Liver (tissue), 9 donors: ENCODE data around the gene PYGB. TPM values are rescaled to one million over a fixed set of nuclear protein-coding genes. Genes with fewer than 3 reads are reported as not detected.

Experiments used
- DNase-seq: peaks from one replicate; pipeline ENCODE4 v3.0.0-alpha.2; 2017; ENCODE audit warnings: low spot score
- H3K27ac ChIP-seq, 2 donors: one replicate each; pipeline ENCODE4 v1.7.0; 2013; ENCODE audit warnings: inconsistent platforms in 2 of 2, low read length in 2 of 2, control low read depth in 1 of 2, low read depth in 1 of 2, mild to moderate bottlenecking in 1 of 2
- H3K27me3 ChIP-seq, 4 donors: one replicate each; pipeline versions ENCODE4 v1.6.1 to v1.7.0; 2013; ENCODE audit warnings: low read length in 3 of 4, inconsistent platforms in 1 of 4, mild to moderate bottlenecking in 1 of 4, moderate library complexity in 1 of 4; ENCODE audit not compliant: control insufficient read depth in 4 of 4, insufficient read depth in 4 of 4
- H3K36me3 ChIP-seq, 4 donors: one replicate each; pipeline versions ENCODE4 v1.6.1 to v1.7.0; 2013; ENCODE audit warnings: low read length in 3 of 4, mild to moderate bottlenecking in 3 of 4, low read depth in 1 of 4, moderate library complexity in 1 of 4; ENCODE audit not compliant: control insufficient read depth in 4 of 4, insufficient read depth in 3 of 4
- H3K4me1 ChIP-seq, 4 donors: one replicate each; pipeline versions ENCODE4 v1.6.1 to v1.7.0; 2013; ENCODE audit warnings: low read length in 3 of 4, mild to moderate bottlenecking in 3 of 4, moderate library complexity in 1 of 4; ENCODE audit not compliant: control insufficient read depth in 4 of 4, insufficient read depth in 4 of 4
- H3K4me3 ChIP-seq, 3 donors: one replicate each; pipeline versions ENCODE4 v1.6.1 to v1.7.0; 2013; ENCODE audit warnings: low read length in 3 of 3, control low read depth in 1 of 3, low read depth in 1 of 3, mild to moderate bottlenecking in 1 of 3
- H3K9ac ChIP-seq, 2 donors: one replicate each; pipeline ENCODE4 v1.7.0; 2013; ENCODE audit warnings: low read length in 2 of 2, mild to moderate bottlenecking in 2 of 2, moderate library complexity in 2 of 2, control low read depth in 1 of 2, low read depth in 1 of 2
- H3K9me3 ChIP-seq, 4 donors: one replicate each; pipeline versions ENCODE4 v1.6.1 to v1.7.0; 2013; ENCODE audit warnings: low read length in 3 of 4; ENCODE audit not compliant: control insufficient read depth in 4 of 4
- EGR1 ChIP-seq, 2 donors: IDR thresholded peaks; 2 replicates each; pipeline ENCODE4 v1.6.1; 2016 to 2018; ENCODE audit warnings: antibody characterized with exemption in 2 of 2, low read depth in 2 of 2
- FOXA1 ChIP-seq: IDR thresholded peaks from 2 replicates; pipeline ENCODE4 v1.6.1; 2016; ENCODE audit warnings: antibody characterized with exemption
- FOXA2 ChIP-seq: IDR thresholded peaks from 2 replicates; pipeline ENCODE4 v1.6.1; 2016; ENCODE audit warnings: antibody characterized with exemption
- JUND ChIP-seq, 2 donors: IDR thresholded peaks; 2 replicates each; pipeline ENCODE4 v1.6.1; 2016; ENCODE audit warnings: antibody characterized with exemption in 2 of 2
- RXRA ChIP-seq, 2 donors: IDR thresholded peaks; 2 replicates each; pipeline ENCODE4 v1.6.1; 2017 to 2018; ENCODE audit warnings: antibody characterized with exemption in 2 of 2, mild to moderate bottlenecking in 1 of 2
- SP1 ChIP-seq: IDR thresholded peaks from 2 replicates; pipeline ENCODE4 v1.6.1; 2018; ENCODE audit warnings: antibody characterized with exemption, mild to moderate bottlenecking
- TAF1 ChIP-seq: conservative IDR thresholded peaks from 2 replicates; pipeline ENCODE4 v1.6.1; 2016; ENCODE audit warnings: antibody characterized with exemption, mild to moderate bottlenecking
- YY1 ChIP-seq: IDR thresholded peaks from 2 replicates; pipeline ENCODE4 v1.6.1; 2016; ENCODE audit warnings: antibody characterized with exemption, mild to moderate bottlenecking
- WGBS: extraction: QIAGEN DNeasy Blood & Tissue Kit; methylation state at CpG from one replicate; pipeline ENCODE4 v1.1.7; 2013; 5-methylcytosine and 5-hydroxymethylcytosine counted together
- polyA plus RNA-seq, 2 donors: library from polyadenylated mRNA; stranded (reverse) in 1 of 2; unstranded in 1 of 2; fragments of 200-250 nt in 1 of 2; fragments of >200 nt in 1 of 2; fragmentation: Nextera tagmentation in 1 of 2; extraction: Ambion mirVana in 1 of 2; gene quantifications; one replicate each; pipeline versions ENCODE4 v1.2.1 to v1.2.3, GENCODE V29; 2013 to 2015
- total RNA-seq, 2 donors: library from RNA; depleted of rRNA; stranded (reverse); fragments of >200 nt; gene quantifications; one replicate each; pipeline ENCODE4 v1.2.3, GENCODE V29; 2014
- TF ChIP-seq, protein P1 (sequence below): IDR thresholded peaks from 2 replicates; pipeline ENCODE4 v1.6.1; 2016; ENCODE audit warnings: antibody characterized with exemption
- TF ChIP-seq, protein P2 (sequence below): IDR thresholded peaks from 2 replicates; pipeline ENCODE4 v1.6.1; 2016; ENCODE audit warnings: antibody characterized with exemption, mild to moderate bottlenecking
- TF ChIP-seq, protein P3 (sequence below): IDR thresholded peaks from 2 replicates; pipeline ENCODE4 v1.6.1; 2016; ENCODE audit warnings: antibody characterized with exemption
- donor health status: healthy.
- donor health status: healthy.
- donor health status: healthy.
- donor health status: healthy.
- donor health status: healthy.

The PYGB gene
- total and polyA plus RNA-seq, 4 donors: 3.6 to 11.7 (median 9.8) TPM

DNA sequence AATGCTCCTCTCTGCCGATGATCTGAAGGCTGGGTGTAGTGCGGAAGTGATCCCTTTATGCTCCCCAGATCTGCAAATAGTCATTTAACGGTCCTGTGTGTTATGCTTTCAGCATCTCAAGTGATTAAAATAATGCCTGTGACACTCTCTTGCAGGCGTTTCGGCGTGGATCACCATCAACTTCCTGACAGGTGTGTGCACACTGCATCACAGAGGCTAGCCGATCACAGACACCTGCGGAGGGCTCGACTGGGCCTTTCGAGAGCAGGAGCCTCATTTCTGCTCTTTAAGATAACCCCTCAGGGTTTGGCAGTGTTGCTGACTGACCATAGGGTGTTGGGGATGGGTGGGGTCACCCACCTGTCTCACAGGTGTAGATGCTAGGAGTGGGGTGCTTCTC, 32.4 kb upstream of the PYGB start (continued):
- TF ChIP-seq, protein P1, sequence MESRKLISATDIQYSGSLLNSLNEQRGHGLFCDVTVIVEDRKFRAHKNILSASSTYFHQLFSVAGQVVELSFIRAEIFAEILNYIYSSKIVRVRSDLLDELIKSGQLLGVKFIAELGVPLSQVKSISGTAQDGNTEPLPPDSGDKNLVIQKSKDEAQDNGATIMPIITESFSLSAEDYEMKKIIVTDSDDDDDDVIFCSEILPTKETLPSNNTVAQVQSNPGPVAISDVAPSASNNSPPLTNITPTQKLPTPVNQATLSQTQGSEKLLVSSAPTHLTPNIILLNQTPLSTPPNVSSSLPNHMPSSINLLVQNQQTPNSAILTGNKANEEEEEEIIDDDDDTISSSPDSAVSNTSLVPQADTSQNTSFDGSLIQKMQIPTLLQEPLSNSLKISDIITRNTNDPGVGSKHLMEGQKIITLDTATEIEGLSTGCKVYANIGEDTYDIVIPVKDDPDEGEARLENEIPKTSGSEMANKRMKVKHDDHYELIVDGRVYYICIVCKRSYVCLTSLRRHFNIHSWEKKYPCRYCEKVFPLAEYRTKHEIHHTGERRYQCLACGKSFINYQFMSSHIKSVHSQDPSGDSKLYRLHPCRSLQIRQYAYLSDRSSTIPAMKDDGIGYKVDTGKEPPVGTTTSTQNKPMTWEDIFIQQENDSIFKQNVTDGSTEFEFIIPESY: no peak

DNA sequence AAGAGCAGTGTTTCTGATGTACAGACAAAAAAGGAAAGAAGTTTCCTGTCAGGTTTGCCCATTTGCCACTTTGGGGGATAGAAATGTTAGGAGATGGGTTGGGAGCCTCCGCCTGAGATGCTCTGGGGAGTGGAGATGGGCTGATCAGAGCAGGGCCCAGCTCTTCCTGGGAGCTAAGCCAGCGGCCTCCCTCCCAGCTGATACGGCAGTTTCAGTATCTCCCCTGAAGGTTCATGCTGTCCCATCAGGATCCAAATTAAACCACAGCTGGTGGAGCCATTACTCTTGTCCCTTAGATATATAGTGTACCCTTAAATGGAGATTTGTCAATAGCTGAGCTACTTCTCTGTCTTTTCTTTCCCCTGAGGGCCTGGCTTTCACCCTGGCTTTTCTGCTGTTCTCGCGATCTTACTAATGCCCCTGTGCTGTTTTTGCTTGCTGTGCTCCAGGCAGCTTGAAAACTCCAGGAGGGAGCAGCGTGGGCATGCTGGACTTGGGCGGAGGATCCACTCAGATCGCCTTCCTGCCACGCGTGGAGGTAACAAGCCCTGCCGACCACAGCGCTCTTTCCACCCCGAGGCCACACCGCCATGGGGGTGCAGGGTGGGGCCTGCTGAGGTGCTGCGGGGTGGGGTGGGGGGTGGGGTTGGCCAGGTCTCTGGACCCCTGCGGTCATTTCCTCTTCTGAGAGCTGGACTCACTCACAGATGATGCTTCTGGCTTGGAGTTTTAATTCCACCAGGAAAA, 31.5 kb upstream of the PYGB start:
- 95% methylated on average over 16 of the region's 16 CpGs for WGBS
- Histone ChIP-seq H3K9ac (no peak overlapping the region), H3K36me3 (peaks cover 8 to 59% (median 15%) of the 10 kb centered on the region in 4 donors), H3K27ac (no peak overlapping the region), H3K4me3 (no peak overlapping the region), H3K4me1 (peaks cover 0 to 6% (median 3%) of the 10 kb centered on the region in 4 donors), H3K27me3 (no peaks in the 10 kb centered on the region), H3K9me3 (no peaks in the 10 kb centered on the region)
- no peak for DNase-seq
- TF ChIP-seq, protein P2, sequence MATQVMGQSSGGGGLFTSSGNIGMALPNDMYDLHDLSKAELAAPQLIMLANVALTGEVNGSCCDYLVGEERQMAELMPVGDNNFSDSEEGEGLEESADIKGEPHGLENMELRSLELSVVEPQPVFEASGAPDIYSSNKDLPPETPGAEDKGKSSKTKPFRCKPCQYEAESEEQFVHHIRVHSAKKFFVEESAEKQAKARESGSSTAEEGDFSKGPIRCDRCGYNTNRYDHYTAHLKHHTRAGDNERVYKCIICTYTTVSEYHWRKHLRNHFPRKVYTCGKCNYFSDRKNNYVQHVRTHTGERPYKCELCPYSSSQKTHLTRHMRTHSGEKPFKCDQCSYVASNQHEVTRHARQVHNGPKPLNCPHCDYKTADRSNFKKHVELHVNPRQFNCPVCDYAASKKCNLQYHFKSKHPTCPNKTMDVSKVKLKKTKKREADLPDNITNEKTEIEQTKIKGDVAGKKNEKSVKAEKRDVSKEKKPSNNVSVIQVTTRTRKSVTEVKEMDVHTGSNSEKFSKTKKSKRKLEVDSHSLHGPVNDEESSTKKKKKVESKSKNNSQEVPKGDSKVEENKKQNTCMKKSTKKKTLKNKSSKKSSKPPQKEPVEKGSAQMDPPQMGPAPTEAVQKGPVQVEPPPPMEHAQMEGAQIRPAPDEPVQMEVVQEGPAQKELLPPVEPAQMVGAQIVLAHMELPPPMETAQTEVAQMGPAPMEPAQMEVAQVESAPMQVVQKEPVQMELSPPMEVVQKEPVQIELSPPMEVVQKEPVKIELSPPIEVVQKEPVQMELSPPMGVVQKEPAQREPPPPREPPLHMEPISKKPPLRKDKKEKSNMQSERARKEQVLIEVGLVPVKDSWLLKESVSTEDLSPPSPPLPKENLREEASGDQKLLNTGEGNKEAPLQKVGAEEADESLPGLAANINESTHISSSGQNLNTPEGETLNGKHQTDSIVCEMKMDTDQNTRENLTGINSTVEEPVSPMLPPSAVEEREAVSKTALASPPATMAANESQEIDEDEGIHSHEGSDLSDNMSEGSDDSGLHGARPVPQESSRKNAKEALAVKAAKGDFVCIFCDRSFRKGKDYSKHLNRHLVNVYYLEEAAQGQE: no peak
- no peak for TF ChIP-seq FOXA1
- TF ChIP-seq, protein P1: no peak
- TF ChIP-seq, protein P3, sequence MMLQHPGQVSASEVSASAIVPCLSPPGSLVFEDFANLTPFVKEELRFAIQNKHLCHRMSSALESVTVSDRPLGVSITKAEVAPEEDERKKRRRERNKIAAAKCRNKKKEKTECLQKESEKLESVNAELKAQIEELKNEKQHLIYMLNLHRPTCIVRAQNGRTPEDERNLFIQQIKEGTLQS: no peak
- TF ChIP-seq FOXA2: no peak
- TF ChIP-seq TAF1: no peak
- TF ChIP-seq JUND (IDR thresholded peaks at IDR 0.05): no peak
- TF ChIP-seq YY1: no peak
- TF ChIP-seq RXRA (IDR thresholded peaks at IDR 0.05): no peak
- TF ChIP-seq SP1: no peak
- no peak for TF ChIP-seq EGR1 (IDR thresholded peaks at IDR 0.05; ENCODE audit: low read depth in 2 of 2)
